Transverse colon (tissue), 3 donors: ENCODE results near the gene CYP4F8.

Experiments used
- EP300 ChIP-seq: sonication (generic); formaldehyde crosslinking; IDR thresholded peaks from one replicate; pipeline ENCODE4 v1.6.1; 2017; ENCODE audit warnings: antibody characterized with exemption, low read depth
- TF ChIP-seq, protein P1 (sequence below), 5 experiments: fragments of 200-600 bp in 3 of 5; fragments of 450-650 bp in 2 of 5; sonication (generic) in 3 of 5; IDR thresholded peaks; 1 replicate in 2 of 5; 2 replicates in 3 of 5; pipeline ENCODE4 v1.5.1; 2016 to 2017; ENCODE audit warnings: antibody characterized with exemption in 5 of 5, inconsistent platforms in 3 of 5, mild to moderate bottlenecking in 2 of 5, moderate library complexity in 1 of 5

DNA sequence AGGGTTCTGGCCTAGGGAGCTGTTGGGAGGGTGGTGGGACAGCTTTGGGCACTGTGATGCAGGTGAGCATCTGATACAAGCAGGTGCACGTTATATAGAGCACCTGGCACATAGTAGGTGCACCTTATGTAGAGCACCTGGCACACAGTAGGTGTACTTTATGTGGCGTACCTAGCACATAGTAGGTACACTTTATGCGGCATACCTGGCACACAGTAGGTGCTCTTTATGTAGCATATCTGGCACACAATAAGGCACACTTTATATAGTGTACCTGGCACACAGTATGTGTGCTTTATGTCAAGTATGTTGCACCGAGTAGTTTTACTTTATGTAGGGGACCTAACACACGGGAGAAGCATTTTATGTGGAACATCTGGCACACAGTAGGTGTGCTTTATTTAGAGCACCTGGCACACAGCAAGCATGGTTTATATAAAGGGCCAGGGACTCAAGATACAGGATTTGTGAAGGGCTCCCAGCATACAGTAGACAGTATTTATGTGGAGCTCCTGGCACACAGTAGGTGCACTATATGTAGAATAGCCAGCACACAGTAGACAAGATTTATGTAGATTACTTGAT lies 56.3 kb downstream of the CYP4F8 start:
- TF ChIP-seq, protein P1, sequence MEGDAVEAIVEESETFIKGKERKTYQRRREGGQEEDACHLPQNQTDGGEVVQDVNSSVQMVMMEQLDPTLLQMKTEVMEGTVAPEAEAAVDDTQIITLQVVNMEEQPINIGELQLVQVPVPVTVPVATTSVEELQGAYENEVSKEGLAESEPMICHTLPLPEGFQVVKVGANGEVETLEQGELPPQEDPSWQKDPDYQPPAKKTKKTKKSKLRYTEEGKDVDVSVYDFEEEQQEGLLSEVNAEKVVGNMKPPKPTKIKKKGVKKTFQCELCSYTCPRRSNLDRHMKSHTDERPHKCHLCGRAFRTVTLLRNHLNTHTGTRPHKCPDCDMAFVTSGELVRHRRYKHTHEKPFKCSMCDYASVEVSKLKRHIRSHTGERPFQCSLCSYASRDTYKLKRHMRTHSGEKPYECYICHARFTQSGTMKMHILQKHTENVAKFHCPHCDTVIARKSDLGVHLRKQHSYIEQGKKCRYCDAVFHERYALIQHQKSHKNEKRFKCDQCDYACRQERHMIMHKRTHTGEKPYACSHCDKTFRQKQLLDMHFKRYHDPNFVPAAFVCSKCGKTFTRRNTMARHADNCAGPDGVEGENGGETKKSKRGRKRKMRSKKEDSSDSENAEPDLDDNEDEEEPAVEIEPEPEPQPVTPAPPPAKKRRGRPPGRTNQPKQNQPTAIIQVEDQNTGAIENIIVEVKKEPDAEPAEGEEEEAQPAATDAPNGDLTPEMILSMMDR (IDR thresholded peaks at IDR 0.05), result no peak
- no peak for TF ChIP-seq EP300
